HCT116 (cell line): ENCODE results near the gene ZNF655. TPM values are rescaled to one million over a fixed set of nuclear protein-coding genes. Genes with fewer than 3 reads are reported as not detected.

ENCODE experiments used
- ATAC-seq: fragments of 200-7000 bp; cut with Tn5 transposase; 2 replicates; pipeline ENCODE4 v1.9.1; 2020; ENCODE audit warnings: mild to moderate bottlenecking, moderate library complexity
- BruUV-seq: library from RNA; stranded (reverse); fragments of 400-500 nt; replicated peaks from 2 replicates; lab custom pipeline; 2021; lab: Mats Ljungman, UMichigan
- CTCF ChIA-PET: fragments of 300-600 bp; sonication (Branson Sonifier 250); formaldehyde crosslinking; loops from one replicate; lab custom pipeline; 2021; ENCODE audit warnings: antibody characterized with exemption; lab: Charles Lee
- POLR2A ChIA-PET: fragments of 300-600, 350-600 bp; sonication (Branson Sonifier 250); formaldehyde crosslinking; loops from one replicate; lab custom pipeline; 2021; ENCODE audit warnings: antibody characterized with exemption; lab: Charles Lee
- RAD21 ChIA-PET, 2 experiments: fragments of 300-600 bp; sonication (Branson Sonifier 250); formaldehyde crosslinking; loops; one replicate each; lab custom pipeline; 2023; ENCODE audit warnings: low total read pairs in 2 of 2; ENCODE audit not compliant: uncharacterized antibody in 2 of 2, unreplicated experiment in 2 of 2, low non-redundant PET in 1 of 2; lab: Charles Lee
- DNase-seq: peaks from one replicate; pipeline ENCODE4 v3.0.0-alpha.2; 2010; ENCODE audit warnings: low read depth, low spot score
- H2AFZ ChIP-seq: fragments of 200-600 bp; shearing (Covaris generic), sonication (generic); 2 replicates; pipeline ENCODE4 v1.6.1; 2017; ENCODE audit warnings: low read depth, mixed run types, mixed read lengths, antibody characterized with exemption, low read length; ENCODE audit not compliant: poor library complexity, severe bottlenecking
- H3K27ac ChIP-seq: 2 replicates; pipeline ENCODE4 v1.5.1; 2012; ENCODE audit warnings: low read depth, low read length
- H3K27me3 ChIP-seq: fragments of 200-600 bp; sonication (generic); 2 replicates; pipeline ENCODE4 v1.6.1; 2016; ENCODE audit warnings: mixed run types, low read length, mixed read lengths; ENCODE audit not compliant: insufficient read depth
- H3K36me3 ChIP-seq, 2 experiments: fragments of 200-500 bp in 1 of 2; fragments of 200-600 bp in 1 of 2; sonication (Bioruptor generic) in 1 of 2; sonication (generic) in 1 of 2; 2 replicates each; pipeline versions ENCODE4 v1.5.1 to v1.6.1; 2014 to 2016; ENCODE audit warnings: low read length in 2 of 2, inconsistent platforms in 1 of 2, mixed read lengths in 1 of 2, mixed run types in 1 of 2; ENCODE audit not compliant: insufficient read depth in 2 of 2, control insufficient read depth in 1 of 2
- H3K4me1 ChIP-seq, 2 experiments: fragments of 200-600 bp in 1 of 2; sonication (generic) in 1 of 2; 2 replicates each; pipeline versions ENCODE4 v1.5.1 to v1.6.1; 2012 to 2017; ENCODE audit warnings: low read length in 2 of 2, inconsistent platforms in 1 of 2, mild to moderate bottlenecking in 1 of 2, mixed read lengths in 1 of 2, mixed run types in 1 of 2, moderate library complexity in 1 of 2; ENCODE audit not compliant: insufficient read depth in 2 of 2, control insufficient read depth in 1 of 2
- H3K4me2 ChIP-seq: fragments of 200-600 bp; sonication (generic); 2 replicates; pipeline ENCODE4 v1.6.1; 2017; ENCODE audit warnings: mixed run types, low read length, mixed read lengths
- H3K4me3 ChIP-seq, 2 experiments: fragments of 200-600 bp in 1 of 2; sonication (generic) in 1 of 2; replicated peaks in 1 of 2; 2 replicates each; pipeline ENCODE4 v1.5.1; 2011 to 2016; ENCODE audit warnings: low read length in 2 of 2, control low read depth in 1 of 2, low read depth in 1 of 2, mild to moderate bottlenecking in 1 of 2, mixed read lengths in 1 of 2, mixed run types in 1 of 2
- H3K79me2 ChIP-seq: fragments of 200-600 bp; sonication (generic); 2 replicates; pipeline ENCODE4 v1.6.1; 2017; ENCODE audit warnings: mild to moderate bottlenecking, mixed run types, low read length, moderate library complexity, mixed read lengths; ENCODE audit not compliant: insufficient read depth
- H3K9ac ChIP-seq: fragments of 200-600 bp; sonication (generic); 2 replicates; pipeline ENCODE4 v1.6.1; 2016; ENCODE audit warnings: low read length, mixed read lengths
- H3K9me2 ChIP-seq: fragments of 200-600 bp; sonication (generic), shearing (Covaris generic); 2 replicates; pipeline ENCODE4 v1.6.1; 2017; ENCODE audit warnings: mixed run types, mild to moderate bottlenecking, moderate library complexity; ENCODE audit not compliant: insufficient read depth
- H3K9me3 ChIP-seq, 2 experiments: fragments of 200-500 bp in 1 of 2; fragments of 200-600 bp in 1 of 2; sonication (Bioruptor generic) in 1 of 2; sonication (generic) in 1 of 2; 2 replicates each; pipeline ENCODE4 v1.6.1; 2014 to 2017; ENCODE audit warnings: low read length in 2 of 2, mixed read lengths in 2 of 2, inconsistent platforms in 1 of 2, low read depth in 1 of 2, mild to moderate bottlenecking in 1 of 2, mixed run types in 1 of 2, moderate library complexity in 1 of 2; ENCODE audit not compliant: control insufficient read depth in 1 of 2, insufficient read depth in 1 of 2
- H4K20me1 ChIP-seq: fragments of 200-600 bp; sonication (generic), shearing (Covaris generic); 2 replicates; pipeline ENCODE4 v1.6.1; 2017; ENCODE audit warnings: mixed run types, mild to moderate bottlenecking, moderate library complexity; ENCODE audit not compliant: insufficient read depth
- CEBPB ChIP-seq: IDR thresholded peaks from 2 replicates; pipeline ENCODE4 v1.6.1; 2012; ENCODE audit warnings: low read depth
- EGR1 ChIP-seq: IDR thresholded peaks from 2 replicates; pipeline ENCODE4 v1.6.1; 2012; ENCODE audit warnings: low read depth
- FOSL1 ChIP-seq: IDR thresholded peaks from 2 replicates; pipeline ENCODE4 v1.6.1; 2012; ENCODE audit warnings: low read depth
- JUND ChIP-seq: IDR thresholded peaks from 2 replicates; pipeline ENCODE4 v1.6.1; 2012
- MAX ChIP-seq: IDR thresholded peaks from 2 replicates; pipeline ENCODE4 v1.6.1; 2012
- ZNF274 ChIP-seq: fragments of 200-500 bp; sonication (Bioruptor generic); IDR thresholded peaks from 2 replicates; pipeline ENCODE4 v1.6.1; 2014; ENCODE audit warnings: mild to moderate bottlenecking, low read depth, low read length, inconsistent platforms
- intact Hi-C: fragments of 100-400 bp; cut with micrococcal nuclease; formaldehyde crosslinking; loops from 2 replicates; pipeline ENCODE4 v1.10.0; 2022
- total RNA-seq: library from RNA; stranded (reverse); gene quantifications from one replicate; pipeline ENCODE4 v1.2.1, GENCODE V29; 2021; ENCODE audit not compliant: unreplicated experiment
- TF ChIP-seq, protein P1 (sequence below): IDR thresholded peaks from 2 replicates; pipeline ENCODE4 v1.6.1; 2012

Gene ZNF655
- total RNA-seq, 1 experiment from 2014 or later = 45.0 TPM

- TF ChIP-seq FOSL1 (no peak), MAX (no peak)
- TF ChIP-seq, protein P1, sequence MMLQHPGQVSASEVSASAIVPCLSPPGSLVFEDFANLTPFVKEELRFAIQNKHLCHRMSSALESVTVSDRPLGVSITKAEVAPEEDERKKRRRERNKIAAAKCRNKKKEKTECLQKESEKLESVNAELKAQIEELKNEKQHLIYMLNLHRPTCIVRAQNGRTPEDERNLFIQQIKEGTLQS = no peak
- TF ChIP-seq, all 23 proteins: peak for 0
Observed at GRCh38 chr7:99573257-99573656, 14.8 kb downstream of the ZNF655 start (continued).

- Histone ChIP-seq H2AFZ (no peak overlapping the region), H3K27ac (no peak overlapping the region), H3K36me3 (peaks cover 11 to 18% of the 10 kb centered on the region in 2 experiments; a peak in 3 of 4 replicates), H3K9ac (no peak overlapping the region), H3K4me2 (no peak overlapping the region), H3K9me3 (no peaks in the 10 kb centered on the region), H3K79me2 (no peaks in the 10 kb centered on the region), H3K27me3 (no peaks in the 10 kb centered on the region), H3K4me1 (no peaks in the 10 kb centered on the region), H3K4me3 (no peak overlapping the region), H4K20me1 (no peaks in the 10 kb centered on the region), H3K9me2 (no peaks in the 10 kb centered on the region)
- no peak for ATAC-seq
- TF ChIP-seq ZNF274 (no peak), EGR1 (no peak), JUND (no peak)
- POLR2A ChIA-PET = no interaction called here
- no peak for DNase-seq
- no TSS peak for BruUV-seq
- CTCF ChIA-PET = no interaction called here
- RAD21 ChIA-PET = no interaction called here
- intact Hi-C loops = no loop called here
Observed at GRCh38 chr7:99576251-99576650, 17.8 kb downstream of the ZNF655 start.

GRCh38 chr7:99579281-99579955, 21.0 kb downstream of the ZNF655 start:
- ATAC-seq = no peak
- no TSS peak for BruUV-seq
- Histone ChIP-seq H3K4me3 (no peak overlapping the region), H4K20me1 (no peaks in the 10 kb centered on the region), H3K9ac (no peak overlapping the region), H2AFZ (no peak overlapping the region), H3K4me2 (no peak overlapping the region), H3K9me2 (no peaks in the 10 kb centered on the region), H3K36me3 (no peaks in the 10 kb centered on the region), H3K79me2 (no peaks in the 10 kb centered on the region), H3K4me1 (no peaks in the 10 kb centered on the region), H3K27me3 (no peaks in the 10 kb centered on the region), H3K27ac (no peak overlapping the region), H3K9me3 (no peaks in the 10 kb centered on the region)
- no peak for TF ChIP-seq CEBPB
- ChIA-PET POLR2A (no interaction called here), CTCF (interaction anchor here (0.6 to 0.7 kb wide), 2 partner anchors 12 to 34 kb away, joined by 3 to 5 read pairs; no protein-coding TSS in a partner anchor), RAD21 (no interaction called here)
- DNase-seq = no peak
- intact Hi-C loops = no loop called here
